ENCODE measurements around the gene KLK2.

The KLK2 gene

DNA sequence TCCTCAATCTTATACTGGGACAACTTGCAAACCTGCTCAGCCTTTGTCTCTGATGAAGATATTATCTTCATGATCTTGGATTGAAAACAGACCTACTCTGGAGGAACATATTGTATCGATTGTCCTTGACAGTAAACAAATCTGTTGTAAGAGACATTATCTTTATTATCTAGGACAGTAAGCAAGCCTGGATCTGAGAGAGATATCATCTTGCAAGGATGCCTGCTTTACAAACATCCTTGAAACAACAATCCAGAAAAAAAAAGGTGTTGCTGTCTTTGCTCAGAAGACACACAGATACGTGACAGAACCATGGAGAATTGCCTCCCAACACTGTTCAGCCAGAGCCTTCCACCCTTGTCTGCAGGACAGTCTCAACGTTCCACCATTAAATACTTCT, 22.5 kb upstream of the KLK2 start:
- no peak for DNase-seq (ENCODE audit: low read depth)

DNA sequence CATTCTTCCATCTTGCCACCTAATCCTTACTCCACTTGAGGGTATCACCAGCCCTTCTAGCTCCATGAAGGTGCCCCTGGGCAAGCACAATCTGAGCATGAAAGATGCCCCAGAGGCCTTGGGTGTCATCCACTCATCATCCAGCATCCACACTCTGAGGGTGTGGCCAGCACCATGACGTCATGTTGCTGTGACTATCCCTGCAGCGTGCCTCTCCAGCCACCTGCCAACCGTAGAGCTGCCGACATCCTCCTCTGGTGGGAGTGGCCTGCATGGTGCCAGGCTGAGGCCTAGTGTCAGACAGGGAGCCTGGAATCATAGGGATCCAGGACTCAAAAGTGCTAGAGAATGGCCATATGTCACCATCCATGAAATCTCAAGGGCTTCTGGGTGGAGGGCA, 21.6 kb upstream of the KLK2 start:
- no peak for DNase-seq (ENCODE audit: low read depth)

DNA sequence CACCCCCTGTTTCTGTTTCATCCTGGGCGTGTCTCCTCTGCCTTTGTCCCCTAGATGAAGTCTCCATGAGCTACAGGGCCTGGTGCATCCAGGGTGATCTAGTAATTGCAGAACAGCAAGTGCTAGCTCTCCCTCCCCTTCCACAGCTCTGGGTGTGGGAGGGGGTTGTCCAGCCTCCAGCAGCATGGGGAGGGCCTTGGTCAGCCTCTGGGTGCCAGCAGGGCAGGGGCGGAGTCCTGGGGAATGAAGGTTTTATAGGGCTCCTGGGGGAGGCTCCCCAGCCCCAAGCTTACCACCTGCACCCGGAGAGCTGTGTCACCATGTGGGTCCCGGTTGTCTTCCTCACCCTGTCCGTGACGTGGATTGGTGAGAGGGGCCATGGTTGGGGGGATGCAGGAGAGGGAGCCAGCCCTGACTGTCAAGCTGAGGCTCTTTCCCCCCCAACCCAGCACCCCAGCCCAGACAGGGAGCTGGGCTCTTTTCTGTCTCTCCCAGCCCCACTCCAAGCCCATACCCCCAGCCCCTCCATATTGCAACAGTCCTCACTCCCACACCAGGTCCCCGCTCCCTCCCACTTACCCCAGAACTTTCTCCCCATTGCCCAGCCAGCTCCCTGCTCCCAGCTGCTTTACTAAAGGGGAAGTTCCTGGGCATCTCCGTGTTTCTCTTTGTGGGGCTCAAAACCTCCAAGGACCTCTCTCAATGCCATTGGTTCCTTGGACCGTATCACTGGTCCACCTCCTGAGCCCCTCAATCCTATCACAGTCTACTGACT, 18.4 kb upstream of the KLK2 start, which contains the start of gene KLK3:
KLK3 (plus strand) TSS at position 280 of the 775 bp plus-strand sequence; CDS start at position 321, 41 bp downstream.
- DNase-seq (ENCODE audit: low read depth) = no peak

DNA sequence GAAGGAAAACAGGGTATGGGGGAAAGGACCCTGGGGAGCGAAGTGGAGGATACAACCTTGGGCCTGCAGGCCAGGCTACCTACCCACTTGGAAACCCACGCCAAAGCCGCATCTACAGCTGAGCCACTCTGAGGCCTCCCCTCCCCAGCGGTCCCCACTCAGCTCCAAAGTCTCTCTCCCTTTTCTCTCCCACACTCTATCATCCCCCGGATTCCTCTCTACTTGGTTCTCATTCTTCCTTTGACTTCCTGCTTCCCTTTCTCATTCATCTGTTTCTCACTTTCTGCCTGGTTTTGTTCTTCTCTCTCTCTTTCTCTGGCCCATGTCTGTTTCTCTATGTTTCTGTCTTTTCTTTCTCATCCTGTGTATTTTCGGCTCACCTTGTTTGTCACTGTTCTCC, 15.9 kb upstream of the KLK2 start:
- DNase-seq (ENCODE audit: low read depth) = no peak

DNA sequence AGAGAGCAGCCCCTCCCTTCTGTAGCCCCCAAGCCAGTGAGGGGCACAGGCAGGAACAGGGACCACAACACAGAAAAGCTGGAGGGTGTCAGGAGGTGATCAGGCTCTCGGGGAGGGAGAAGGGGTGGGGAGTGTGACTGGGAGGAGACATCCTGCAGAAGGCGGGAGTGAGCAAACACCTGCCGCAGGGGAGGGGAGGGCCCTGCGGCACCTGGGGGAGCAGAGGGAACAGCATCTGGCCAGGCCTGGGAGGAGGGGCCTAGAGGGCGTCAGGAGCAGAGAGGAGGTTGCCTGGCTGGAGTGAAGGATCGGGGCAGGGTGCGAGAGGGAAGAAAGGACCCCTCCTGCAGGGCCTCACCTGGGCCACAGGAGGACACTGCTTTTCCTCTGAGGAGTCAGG, 14.4 kb upstream of the KLK2 start:
- DNase-seq (ENCODE audit: low read depth) = no peak

DNA sequence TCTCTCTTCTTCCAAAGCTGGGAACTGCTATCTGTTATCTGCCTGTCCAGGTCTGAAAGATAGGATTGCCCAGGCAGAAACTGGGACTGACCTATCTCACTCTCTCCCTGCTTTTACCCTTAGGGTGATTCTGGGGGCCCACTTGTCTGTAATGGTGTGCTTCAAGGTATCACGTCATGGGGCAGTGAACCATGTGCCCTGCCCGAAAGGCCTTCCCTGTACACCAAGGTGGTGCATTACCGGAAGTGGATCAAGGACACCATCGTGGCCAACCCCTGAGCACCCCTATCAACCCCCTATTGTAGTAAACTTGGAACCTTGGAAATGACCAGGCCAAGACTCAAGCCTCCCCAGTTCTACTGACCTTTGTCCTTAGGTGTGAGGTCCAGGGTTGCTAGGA, 13.4 kb upstream of the KLK2 start:
- DNase-seq (ENCODE audit: low read depth) = no peak

DNA sequence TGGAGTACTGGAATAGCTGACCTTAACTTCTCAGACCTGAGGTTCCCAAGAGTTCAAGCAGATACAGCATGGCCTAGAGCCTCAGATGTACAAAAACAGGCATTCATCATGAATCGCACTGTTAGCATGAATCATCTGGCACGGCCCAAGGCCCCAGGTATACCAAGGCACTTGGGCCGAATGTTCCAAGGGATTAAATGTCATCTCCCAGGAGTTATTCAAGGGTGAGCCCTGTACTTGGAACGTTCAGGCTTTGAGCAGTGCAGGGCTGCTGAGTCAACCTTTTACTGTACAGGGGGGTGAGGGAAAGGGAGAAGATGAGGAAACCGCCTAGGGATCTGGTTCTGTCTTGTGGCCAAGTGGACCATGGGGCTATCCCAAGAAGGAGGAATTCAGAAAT, 12.2 kb upstream of the KLK2 start:
- no peak for DNase-seq (ENCODE audit: low read depth)

DNA sequence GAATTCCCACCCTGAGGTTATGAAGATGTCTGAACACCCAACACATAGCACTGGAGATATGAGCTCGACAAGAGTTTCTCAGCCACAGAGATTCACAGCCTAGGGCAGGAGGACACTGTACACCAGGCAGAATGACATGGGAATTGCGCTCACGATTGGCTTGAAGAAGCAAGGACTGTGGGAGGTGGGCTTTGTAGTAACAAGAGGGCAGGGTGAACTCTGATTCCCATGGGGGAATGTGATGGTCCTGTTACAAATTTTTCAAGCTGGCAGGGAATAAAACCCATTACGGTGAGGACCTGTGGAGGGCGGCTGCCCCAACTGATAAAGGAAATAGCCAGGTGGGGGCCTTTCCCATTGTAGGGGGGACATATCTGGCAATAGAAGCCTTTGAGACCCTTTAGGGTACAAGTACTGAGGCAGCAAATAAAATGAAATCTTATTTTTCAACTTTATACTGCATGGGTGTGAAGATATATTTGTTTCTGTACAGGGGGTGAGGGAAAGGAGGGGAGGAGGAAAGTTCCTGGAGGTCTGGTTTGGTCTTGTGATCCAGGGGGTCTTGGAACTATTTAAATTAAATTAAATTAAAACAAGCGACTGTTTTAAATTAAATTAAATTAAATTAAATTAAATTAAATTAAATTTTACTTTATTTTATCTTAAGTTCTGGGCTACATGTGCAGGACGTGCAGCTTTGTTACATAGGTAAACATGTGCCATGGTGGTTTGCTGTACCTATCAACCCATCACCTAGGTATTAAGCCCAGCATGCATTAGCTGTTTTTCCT, 11.5 kb upstream of the KLK2 start:
- DNase-seq (ENCODE audit: low read depth) = no peak

DNA sequence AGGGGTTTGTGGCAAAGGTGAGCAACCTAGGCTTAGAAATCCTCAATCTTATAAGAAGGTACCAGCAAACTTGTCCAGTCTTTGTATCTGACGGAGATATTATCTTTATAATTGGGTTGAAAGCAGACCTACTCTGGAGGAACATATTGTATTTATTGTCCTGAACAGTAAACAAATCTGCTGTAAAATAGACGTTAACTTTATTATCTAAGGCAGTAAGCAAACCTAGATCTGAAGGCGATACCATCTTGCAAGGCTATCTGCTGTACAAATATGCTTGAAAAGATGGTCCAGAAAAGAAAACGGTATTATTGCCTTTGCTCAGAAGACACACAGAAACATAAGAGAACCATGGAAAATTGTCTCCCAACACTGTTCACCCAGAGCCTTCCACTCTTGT, 3.8 kb upstream of the KLK2 start:
- DNase-seq (ENCODE audit: low read depth) = no peak

DNA sequence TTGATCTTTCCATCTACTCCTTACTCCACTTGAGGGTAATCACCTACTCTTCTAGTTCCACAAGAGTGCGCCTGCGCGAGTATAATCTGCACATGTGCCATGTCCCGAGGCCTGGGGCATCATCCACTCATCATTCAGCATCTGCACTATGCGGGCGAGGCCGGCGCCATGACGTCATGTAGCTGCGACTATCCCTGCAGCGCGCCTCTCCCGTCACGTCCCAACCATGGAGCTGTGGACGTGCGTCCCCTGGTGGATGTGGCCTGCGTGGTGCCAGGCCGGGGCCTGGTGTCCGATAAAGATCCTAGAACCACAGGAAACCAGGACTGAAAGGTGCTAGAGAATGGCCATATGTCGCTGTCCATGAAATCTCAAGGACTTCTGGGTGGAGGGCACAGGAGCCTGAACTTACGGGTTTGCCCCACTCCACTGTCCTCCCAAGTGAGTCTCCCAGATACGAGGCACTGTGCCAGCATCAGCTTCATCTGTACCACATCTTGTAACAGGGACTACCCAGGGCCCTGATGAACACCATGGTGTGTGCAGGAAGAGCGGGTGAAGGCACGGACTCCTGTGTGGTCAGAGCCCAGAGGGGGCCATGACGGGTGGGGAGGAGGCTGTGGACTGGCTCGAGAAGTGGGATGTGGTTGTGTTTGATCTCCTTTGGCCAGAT, 2.7 kb upstream of the KLK2 start:
- no peak for DNase-seq (ENCODE audit: low read depth)

DNA sequence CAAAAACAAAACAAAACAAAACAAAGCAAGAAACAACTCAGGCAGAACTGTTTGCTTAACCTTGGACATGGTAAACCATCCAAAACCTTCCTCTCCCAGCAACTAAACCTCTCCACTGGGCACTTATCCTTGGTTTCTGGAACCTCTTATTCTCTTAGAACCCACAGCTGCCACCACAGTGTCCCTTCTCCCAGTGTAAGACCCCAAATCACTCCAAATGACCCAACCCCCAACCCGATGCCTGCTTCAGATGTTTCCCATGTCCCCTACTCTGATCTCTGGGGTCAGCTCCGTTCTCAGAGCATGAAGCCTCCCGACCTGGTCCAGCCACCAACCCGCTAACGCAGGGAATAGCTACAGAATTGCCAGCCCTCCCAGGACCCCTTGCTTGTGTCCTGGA, 972 bp downstream of the KLK2 start:
- DNase-seq (ENCODE audit: low read depth) = no peak

DNA sequence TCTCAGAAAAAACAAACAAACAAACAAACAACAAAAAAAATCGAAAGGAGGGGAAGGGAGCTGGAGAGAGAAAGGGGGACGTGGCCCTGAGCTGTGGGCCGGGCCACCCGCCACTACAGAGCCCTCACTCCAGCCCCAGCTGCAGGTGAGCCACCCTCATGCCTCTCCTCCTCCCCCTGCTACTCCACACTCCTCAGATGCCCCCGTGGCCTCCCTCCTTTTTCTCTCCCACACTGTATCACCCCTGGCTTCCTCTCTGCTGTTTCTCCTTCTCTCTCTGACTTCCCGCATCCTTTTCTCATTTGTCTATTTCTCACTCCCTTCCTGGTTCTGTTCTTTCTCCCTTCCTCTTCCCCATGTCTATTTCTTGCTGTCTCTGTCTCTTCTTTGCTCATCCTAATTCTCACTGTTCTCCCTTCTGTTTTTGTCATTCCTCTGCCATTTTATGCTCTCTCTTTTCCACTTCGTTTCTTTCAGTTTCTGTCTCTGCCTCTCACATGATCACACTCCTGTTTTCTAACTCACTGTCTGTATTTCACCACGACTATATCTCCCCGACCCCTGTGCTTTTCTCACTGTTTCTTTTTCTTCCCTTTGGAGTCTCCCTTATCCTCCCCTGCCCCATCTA, 2.7 kb downstream of the KLK2 start:
- no peak for DNase-seq (ENCODE audit: low read depth)

DNA sequence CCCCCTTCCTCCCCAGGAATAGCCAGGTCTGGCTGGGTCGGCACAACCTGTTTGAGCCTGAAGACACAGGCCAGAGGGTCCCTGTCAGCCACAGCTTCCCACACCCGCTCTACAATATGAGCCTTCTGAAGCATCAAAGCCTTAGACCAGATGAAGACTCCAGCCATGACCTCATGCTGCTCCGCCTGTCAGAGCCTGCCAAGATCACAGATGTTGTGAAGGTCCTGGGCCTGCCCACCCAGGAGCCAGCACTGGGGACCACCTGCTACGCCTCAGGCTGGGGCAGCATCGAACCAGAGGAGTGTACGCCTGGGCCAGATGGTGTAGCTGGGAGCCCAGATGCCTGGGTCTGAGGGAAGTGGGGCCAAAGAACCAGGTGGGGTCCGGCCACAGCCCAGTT, 3.2 kb downstream of the KLK2 start:
- DNase-seq (ENCODE audit: low read depth) = no peak

DNA sequence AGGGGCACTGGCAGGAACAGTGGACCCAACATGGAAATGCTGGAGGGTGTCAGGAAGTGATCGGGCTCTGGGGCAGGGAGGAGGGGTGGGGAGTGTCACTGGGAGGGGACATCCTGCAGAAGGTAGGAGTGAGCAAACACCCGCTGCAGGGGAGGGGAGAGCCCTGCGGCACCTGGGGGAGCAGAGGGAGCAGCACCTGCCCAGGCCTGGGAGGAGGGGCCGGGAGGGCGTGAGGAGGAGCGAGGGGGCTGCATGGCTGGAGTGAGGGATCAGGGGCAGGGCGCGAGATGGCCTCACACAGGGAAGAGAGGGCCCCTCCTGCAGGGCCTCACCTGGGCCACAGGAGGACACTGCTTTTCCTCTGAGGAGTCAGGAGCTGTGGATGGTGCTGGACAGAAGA, 4.1 kb downstream of the KLK2 start:
- DNase-seq (ENCODE audit: low read depth) = no peak

DNA sequence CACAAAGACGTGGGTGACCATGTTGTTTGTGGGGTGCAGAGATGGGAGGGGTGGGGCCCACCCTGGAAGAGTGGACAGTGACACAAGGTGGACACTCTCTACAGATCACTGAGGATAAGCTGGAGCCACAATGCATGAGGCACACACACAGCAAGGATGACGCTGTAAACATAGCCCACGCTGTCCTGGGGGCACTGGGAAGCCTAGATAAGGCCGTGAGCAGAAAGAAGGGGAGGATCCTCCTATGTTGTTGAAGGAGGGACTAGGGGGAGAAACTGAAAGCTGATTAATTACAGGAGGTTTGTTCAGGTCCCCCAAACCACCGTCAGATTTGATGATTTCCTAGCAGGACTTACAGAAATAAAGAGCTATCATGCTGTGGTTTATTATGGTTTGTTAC, 5.6 kb downstream of the KLK2 start:
- no peak for DNase-seq (ENCODE audit: low read depth)

DNA sequence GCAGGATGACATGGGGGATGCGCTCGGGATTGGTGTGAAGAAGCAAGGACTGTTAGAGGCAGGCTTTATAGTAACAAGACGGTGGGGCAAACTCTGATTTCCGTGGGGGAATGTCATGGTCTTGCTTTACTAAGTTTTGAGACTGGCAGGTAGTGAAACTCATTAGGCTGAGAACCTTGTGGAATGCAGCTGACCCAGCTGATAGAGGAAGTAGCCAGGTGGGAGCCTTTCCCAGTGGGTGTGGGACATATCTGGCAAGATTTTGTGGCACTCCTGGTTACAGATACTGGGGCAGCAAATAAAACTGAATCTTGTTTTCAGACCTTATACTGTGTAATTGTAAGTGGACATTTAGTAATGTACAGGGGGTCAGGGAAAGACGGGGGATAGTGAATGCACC, 7.0 kb downstream of the KLK2 start:
- DNase-seq (ENCODE audit: low read depth) = no peak

DNA sequence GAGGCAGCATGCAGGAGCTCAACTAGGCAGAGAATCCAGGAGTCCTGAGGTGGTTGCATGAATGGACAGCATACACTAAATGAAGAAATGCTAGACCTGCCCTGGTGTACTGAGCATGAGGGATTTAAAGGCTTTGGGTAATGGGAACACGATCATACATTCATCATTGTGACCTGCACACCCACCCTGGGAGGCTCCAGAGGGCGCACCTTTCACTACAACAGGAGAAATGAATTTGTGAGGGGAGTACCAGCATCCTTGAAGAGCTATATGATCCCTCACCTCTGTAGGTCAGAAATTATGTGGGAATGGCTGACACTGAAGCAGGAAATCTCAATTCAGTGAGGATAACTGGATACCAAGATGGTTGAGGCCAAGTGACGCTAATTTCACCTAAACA, 8.9 kb downstream of the KLK2 start:
- no peak for DNase-seq (ENCODE audit: low read depth)

DNA sequence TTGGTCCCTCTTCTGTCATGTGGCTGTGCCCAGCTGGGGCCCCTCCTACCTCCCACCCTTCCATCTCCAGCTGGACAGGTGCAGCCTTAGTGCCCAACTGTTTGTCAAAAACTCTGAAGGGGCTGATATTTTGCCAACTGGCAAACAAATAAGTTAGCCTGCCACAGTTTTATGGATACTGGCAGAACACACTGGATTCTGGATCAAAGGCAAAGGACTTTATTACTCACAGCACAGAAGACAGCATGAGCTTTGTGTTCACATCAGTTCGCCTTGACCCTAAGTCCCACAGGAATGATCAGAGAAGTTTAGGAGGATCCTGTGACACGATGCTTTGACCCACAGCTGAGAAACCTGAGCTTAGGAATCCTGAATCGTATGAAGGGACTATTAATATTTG, 16.4 kb downstream of the KLK2 start:
- DNase-seq (ENCODE audit: low read depth) = no peak

DNA sequence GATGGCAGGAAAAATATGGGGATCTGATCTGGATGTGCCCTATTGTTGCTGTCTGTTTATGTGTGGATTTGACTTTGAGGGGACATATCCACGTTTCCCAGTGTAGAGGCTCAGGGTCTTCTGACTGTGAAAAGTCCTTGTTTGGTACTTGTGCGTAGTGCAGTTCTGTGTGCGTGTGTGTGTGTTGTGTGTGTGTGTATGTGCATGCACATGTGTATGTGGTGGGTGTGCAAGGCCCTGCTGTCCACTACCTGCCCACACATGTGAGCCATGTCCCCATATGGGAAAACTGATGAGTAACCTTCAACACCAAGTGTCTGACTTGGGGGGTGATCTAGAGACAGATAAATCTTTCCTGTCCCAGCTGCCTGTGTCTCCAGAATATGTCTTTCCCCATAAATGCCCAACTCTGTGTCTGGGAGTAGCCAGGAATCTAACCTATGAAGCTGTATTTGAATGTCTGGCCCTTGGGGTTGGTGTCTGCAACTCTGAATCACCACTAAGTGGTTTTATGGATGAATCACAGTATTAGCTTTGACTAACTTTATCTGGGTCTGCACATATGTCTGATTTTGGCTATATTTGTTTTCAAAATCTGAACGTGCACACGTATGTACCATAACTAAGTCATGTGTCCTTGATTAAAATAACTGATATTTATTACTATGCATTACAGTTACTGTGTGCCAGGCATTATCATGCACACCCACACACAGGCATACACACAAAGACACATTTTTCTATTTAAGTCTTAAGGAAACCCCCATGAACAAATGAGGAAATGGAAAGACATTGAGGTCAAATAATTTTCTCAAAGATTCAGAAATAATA, 17.4 kb downstream of the KLK2 start:
- DNase-seq (ENCODE audit: low read depth) = no peak

DNA sequence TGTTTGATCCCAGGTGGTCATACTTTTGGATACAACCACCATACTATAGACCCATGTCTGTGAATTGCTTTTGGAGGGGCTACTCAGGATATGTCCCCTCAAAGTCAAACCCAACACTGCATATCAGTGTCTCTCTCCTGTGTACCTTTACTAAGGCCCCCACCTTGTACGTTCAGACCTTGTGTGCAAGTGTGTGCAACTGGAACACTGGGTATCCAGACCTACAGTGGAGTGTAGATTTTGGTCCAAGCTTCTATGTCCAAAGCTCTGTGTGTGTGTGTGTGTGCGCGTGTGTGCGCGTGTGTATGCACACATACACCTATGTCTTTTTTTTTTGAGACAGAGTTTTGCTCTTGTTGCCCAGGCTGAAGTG, 18.0 kb downstream of the KLK2 start:
- no peak for DNase-seq (ENCODE audit: low read depth)

DNA sequence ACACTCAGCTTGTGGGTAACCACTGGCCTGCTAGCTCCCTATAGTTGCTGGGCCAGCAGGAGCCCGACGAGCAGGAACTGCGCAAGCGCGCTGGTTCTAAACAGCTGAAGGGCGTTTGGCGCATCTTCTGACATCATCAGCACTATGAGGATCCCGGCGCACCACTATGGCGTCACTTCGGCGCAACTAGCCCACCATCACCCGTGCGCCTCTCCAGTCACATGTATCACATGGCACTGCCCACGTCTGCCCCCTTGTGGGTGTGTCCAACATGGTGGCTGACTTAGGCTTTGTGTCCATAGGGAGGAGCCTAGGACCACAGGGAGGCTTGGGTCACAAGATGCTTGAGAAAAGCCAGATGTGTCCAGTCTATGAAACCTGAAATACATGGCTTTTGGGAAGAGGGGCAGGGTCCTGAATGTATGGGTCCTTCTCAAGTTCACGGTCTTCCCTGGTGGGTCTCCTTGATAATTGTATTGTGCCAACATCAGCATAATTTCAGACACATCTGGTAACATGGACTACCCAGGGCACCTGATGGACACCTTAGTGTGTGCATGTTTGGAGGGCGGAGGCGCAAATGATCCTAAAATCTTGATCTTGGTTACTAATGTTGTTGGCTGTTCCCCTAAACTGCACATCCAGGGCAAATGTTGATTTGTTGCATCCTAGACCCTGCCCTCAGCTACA, 20.0 kb downstream of the KLK2 start:
- no peak for DNase-seq (ENCODE audit: low read depth)
